ENCODE data around the gene BEND3.
"Not testable (repeated sequence)": the region's sequence is repeated elsewhere in the genome, so short reads cannot be mapped to it uniquely, and the experiment has no call there.

BEND3 gene

GRCh38 chr6:107120404-107120803 is 5.1 kb upstream of the BEND3 start:
- DNase-seq: no peak

GRCh38 chr6:107118976-107119375 is 3.7 kb upstream of the BEND3 start:
- no peak for DNase-seq

- DNase-seq: not testable (repeated sequence)
Measured at GRCh38 chr6:107118540-107118939, 3.2 kb upstream of the BEND3 start.

GRCh38 chr6:107116931-107117330 is 1.6 kb upstream of the BEND3 start:
- DNase-seq: no peak

- peak; percentile 75 for DNase-seq
Measured at GRCh38 chr6:107116328-107116892, 1.1 kb upstream of the BEND3 start.

- DNase-seq: no peak
Measured at GRCh38 chr6:107115695-107116327, 496 bp upstream of the BEND3 start.

GRCh38 chr6:107114213-107114925 is 946 bp downstream of the BEND3 start:
- no peak for DNase-seq

GRCh38 chr6:107110200-107110599 is 5.1 kb downstream of the BEND3 start:
- DNase-seq: no peak

GRCh38 chr6:107108201-107108890 is 7.0 kb downstream of the BEND3 start:
- DNase-seq: no peak

GRCh38 chr6:107107791-107108190 is 7.5 kb downstream of the BEND3 start:
- no peak for DNase-seq

- no peak for DNase-seq
Measured at GRCh38 chr6:107106165-107106564, 9.2 kb downstream of the BEND3 start.

- no peak for DNase-seq
Measured at GRCh38 chr6:107105511-107106116, 9.7 kb downstream of the BEND3 start.

GRCh38 chr6:107103082-107103481 is 12.2 kb downstream of the BEND3 start:
- no peak for DNase-seq

GRCh38 chr6:107102414-107102805 is 12.9 kb downstream of the BEND3 start:
- peak; percentile 73 for DNase-seq

GRCh38 chr6:107101686-107102413 is 13.5 kb downstream of the BEND3 start:
- no peak for DNase-seq

- no peak for DNase-seq
Measured at GRCh38 chr6:107101211-107101610, 14.1 kb downstream of the BEND3 start.

GRCh38 chr6:107098436-107099307 is 16.6 kb downstream of the BEND3 start:
- DNase-seq: no peak

- DNase-seq: not testable (repeated sequence)
Measured at GRCh38 chr6:107084459-107084858, 30.9 kb downstream of the BEND3 start.

GRCh38 chr6:107083921-107084320 is 31.4 kb downstream of the BEND3 start:
- DNase-seq: no peak

GRCh38 chr6:107083047-107083768 is 32.1 kb downstream of the BEND3 start:
- DNase-seq: no peak

- DNase-seq: no peak
Measured at GRCh38 chr6:107082045-107082444, 33.3 kb downstream of the BEND3 start.

All from NCI-H524 treated with DMSO at 0.1 percent for 48 hours (cell line).